PC-3 (cell line): Measurements from ENCODE around the gene CACNA1S.

Experiments
- EZH2 ChIP-seq: fragments of 300-600 bp; sonication (generic); IDR thresholded peaks from one replicate; pipeline ENCODE4 v1.6.1; 2017; ENCODE audit warnings: antibody characterized with exemption, mild to moderate bottlenecking, low read length; ENCODE audit not compliant: unreplicated experiment
- TF ChIP-seq, protein P1 (sequence below): fragments of 300-600 bp; sonication (generic); conservative IDR thresholded peaks from 2 replicates; pipeline ENCODE4 v1.5.1; 2017; ENCODE audit warnings: antibody characterized with exemption, low read depth, mild to moderate bottlenecking, low read length

DNA sequence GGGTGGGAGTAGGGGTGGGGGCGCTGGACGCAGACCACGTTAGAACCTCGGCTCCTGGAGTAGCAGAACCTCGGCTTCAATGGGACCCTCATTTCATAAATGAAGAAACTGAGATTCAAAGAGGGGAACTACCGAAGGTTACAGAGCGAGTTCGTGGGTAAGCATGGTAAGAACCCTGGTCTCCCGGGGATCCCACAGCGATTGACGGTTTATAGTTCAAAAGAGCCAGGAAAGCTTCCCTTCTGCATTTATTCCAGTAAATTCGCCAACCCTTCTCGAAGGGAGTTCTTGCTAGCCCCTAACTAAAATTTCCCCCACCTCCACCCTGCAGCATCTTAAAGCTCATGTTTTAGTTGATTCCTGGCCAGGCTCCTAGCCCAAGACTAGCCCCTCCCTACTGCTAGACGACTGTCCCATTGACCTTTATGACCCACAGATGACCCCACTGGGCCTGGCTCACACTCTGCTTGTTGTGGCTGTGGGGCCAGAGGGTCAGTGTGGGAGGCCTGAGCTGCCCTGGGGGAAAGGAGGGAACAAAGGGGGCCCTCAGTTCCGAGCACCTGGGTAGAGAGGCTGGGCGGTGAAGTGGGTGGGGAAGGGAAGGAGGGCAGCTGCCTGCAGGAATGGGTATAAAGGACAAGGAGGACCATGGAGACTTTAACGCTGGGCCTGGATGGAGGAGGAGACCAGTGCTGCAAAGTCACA lies 88.2 kb downstream of the CACNA1S start:
- TF ChIP-seq, protein P1, sequence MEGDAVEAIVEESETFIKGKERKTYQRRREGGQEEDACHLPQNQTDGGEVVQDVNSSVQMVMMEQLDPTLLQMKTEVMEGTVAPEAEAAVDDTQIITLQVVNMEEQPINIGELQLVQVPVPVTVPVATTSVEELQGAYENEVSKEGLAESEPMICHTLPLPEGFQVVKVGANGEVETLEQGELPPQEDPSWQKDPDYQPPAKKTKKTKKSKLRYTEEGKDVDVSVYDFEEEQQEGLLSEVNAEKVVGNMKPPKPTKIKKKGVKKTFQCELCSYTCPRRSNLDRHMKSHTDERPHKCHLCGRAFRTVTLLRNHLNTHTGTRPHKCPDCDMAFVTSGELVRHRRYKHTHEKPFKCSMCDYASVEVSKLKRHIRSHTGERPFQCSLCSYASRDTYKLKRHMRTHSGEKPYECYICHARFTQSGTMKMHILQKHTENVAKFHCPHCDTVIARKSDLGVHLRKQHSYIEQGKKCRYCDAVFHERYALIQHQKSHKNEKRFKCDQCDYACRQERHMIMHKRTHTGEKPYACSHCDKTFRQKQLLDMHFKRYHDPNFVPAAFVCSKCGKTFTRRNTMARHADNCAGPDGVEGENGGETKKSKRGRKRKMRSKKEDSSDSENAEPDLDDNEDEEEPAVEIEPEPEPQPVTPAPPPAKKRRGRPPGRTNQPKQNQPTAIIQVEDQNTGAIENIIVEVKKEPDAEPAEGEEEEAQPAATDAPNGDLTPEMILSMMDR: no peak
- no peak for TF ChIP-seq EZH2
